Activated CD8-positive, alpha-beta memory T cell treated with anti-CD3 and anti-CD28 coated beads for 36 hours (primary cell): ENCODE results near the gene IGF1R. TPM values are rescaled to one million over a fixed set of nuclear protein-coding genes. Genes with fewer than 3 reads are reported as not detected.

Experiments used
- CTCF ChIA-PET: fragments of 350-600 bp; sonication (Branson Sonifier 250); formaldehyde crosslinking; loops from one replicate; lab custom pipeline; 2021; ENCODE audit warnings: antibody characterized with exemption; lab: Charles Lee
- POLR2A ChIA-PET: fragments of 350-600 bp; sonication (Branson Sonifier 250); formaldehyde crosslinking; loops from one replicate; lab custom pipeline; 2021; ENCODE audit warnings: antibody characterized with exemption; lab: Charles Lee
- total RNA-seq, 2 experiments: library from RNA; stranded (reverse); gene quantifications; one replicate each; pipeline ENCODE4 v1.2.3, GENCODE V29; 2021

Gene IGF1R
- total RNA-seq, 2 experiments from 2014 or later: 10.5 to 11.3 TPM

- ChIA-PET CTCF (no interaction called here), POLR2A (no interaction called here)
Measured at GRCh38 chr15:98826658-98827057, 178.3 kb downstream of the IGF1R start.

- CTCF ChIA-PET: no interaction called here
- POLR2A ChIA-PET: no interaction called here
Measured at GRCh38 chr15:98827217-98827616, 178.9 kb downstream of the IGF1R start.

DNA sequence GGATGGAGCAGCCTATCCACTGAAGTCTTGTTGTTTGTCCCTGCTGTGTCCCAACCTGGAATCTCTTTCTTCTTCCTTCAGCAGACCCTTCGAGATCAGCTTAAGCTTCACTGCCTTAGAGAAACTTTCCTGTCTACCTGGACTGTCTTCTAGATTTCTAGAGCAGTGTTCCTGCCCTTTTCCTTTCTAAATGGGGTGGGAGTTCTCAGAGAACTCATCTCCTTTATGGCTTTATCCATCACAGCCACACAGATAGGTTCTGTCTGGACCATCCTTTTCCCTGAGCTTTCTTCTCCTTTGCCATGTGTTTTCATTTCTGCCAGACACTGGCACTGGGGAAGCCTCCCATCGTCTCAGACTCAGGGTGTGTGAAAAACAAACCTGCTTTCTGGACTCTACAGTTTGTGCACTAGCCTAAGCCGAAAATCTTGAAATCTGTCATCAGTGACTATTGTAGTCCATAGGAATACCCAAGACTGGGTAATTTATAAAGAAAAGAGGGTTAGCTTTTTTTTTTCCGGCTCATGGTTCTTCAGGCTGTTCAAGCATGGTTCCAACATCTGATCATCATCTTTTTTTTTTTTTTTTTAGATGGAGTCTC lies 181.8 kb downstream of the IGF1R start:
- CTCF ChIA-PET: interaction anchor here (0.8 kb wide), 1 partner anchor 21 kb away, joined by 3 read pairs; no protein-coding TSS in a partner anchor
- POLR2A ChIA-PET: no interaction called here

- ChIA-PET CTCF (no interaction called here), POLR2A (no interaction called here)
Measured at GRCh38 chr15:98834976-98835375, 186.6 kb downstream of the IGF1R start.

GRCh38 chr15:98835876-98836275 lies 187.5 kb downstream of the IGF1R start:
- POLR2A ChIA-PET: no interaction called here
- CTCF ChIA-PET: no interaction called here

DNA sequence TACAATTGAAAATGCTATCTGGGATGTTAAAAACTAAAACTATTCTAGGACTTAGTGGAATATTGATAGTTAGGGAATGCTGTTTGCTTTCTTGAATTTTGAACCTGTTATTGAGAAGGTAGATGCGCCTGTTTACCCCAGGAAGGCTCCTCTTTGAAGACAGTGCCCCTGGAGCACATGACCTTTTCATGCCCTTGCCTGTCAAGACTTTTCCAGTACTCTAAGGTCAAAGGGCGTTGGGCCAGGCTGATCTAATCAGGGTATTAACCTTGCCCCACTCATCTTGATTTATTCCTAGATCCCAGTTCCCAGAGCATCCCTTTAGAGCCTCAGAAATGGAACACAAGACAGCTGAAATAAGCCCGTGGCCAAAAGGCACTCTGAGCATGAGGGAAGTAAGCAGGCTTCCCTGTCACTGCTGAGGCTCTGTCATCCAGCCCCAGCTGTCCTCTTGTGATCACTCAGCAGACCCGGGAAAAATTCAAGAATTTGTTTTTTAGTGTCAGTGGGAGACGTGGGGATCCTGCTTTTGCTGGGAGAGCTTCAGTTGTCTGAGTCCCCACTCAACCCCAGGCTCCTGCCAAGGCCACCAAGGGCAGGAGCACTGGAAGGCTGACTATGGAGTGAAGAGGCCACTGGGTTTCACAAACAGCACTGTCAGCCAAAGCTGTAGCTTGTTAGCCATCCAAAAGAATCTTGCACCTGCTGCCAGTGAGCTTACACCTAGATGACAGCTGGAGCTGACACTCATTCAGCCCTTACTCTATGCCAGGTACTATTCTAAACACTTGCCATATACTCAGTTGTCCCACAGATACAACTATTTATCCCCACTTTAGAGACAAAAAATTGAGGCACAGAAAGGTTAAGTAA lies 190.3 kb downstream of the IGF1R start:
- ChIA-PET POLR2A (no interaction called here), CTCF (no interaction called here)

DNA sequence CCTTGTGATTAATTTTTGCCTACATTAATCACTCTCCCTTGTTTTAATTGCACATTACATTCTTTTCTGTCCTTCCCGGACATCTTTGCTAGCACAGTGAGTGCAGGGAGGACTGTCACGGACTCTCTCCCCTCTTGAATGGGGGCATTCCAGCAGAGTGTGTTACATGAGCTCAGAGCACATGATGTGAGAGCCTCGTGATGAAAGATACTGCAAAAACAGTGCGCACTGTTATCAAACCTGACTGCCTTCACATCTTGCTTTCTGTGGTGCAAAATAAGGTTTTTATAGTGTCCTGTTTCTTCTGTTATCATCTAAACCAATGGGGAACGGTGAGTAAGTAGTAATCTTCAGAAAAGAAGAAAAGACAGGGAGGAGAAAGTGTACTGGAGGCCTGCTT lies 191.7 kb downstream of the IGF1R start:
- ChIA-PET POLR2A (no interaction called here), CTCF (no interaction called here)

DNA sequence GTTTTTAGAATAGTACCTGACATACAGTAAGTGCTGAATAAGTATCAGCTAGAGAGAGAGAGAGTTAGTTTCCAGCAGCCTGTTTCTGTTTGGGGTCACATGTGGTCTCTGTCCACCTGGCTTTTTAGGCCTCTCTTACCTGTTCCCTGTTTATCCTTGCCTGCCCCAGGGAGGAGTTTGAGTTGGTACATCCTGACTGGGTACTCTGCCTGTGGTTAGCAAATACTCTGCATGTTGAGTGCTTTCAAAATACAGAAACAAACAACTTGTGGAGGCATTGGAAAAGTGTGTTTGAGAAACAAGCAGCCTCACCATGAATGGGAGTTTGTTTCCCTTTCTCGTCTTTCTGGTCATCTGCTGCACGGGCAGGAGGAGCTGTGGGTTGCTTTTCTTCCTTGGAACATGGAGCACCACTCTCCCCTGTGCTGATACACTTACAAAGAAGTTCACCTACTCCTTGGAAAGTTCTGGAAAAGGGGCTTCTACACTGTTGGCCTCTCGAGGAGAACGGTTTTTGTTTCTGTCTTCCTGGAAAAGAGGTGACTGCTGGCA lies 193.2 kb downstream of the IGF1R start:
- ChIA-PET CTCF (no interaction called here), POLR2A (no interaction called here)

- ChIA-PET POLR2A (no interaction called here), CTCF (no interaction called here)
Measured at GRCh38 chr15:98842192-98842972, 194.0 kb downstream of the IGF1R start.

DNA sequence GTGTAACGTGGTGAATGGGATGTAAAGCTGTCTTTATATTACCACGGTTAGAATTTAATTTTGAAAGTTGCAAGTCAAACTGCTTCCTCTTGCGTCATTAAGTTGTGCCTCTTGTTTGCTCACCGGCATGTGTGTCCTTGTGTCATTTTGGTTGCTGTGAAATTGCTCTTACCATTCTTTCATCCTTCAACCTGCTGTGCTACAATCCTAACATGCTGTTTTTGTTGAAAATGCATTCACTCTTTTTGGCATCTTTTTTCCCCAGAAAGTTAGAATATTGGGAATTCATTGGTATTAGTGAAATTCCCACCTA lies 194.6 kb downstream of the IGF1R start:
- POLR2A ChIA-PET: no interaction called here
- CTCF ChIA-PET: no interaction called here

GRCh38 chr15:98843844-98844243 lies 195.5 kb downstream of the IGF1R start:
- ChIA-PET CTCF (interaction anchor here (0.5 kb wide), 1 partner anchor 38 kb away, joined by 3 read pairs; no protein-coding TSS in a partner anchor), POLR2A (no interaction called here)

DNA sequence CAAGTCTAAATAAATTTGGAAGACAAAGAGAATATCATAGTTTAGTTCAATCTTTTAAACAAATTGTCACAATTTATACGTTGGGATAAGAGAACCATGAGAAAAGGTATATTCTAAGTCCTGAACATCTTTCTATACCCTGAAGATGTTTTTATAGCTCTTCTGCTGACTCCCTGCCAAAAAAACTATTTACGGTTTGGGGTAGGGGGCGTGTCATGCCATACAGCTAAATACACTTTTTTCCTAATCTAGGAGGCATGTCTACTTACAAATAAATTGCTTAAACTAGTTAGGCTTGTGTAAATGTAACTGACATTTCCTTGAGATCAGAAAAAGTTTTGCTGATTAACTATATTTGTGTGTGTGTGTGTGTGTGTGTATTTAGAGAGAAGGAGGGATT lies 195.9 kb downstream of the IGF1R start:
- ChIA-PET CTCF (interaction anchor here (0.5 kb wide), 1 partner anchor 38 kb away, joined by 3 read pairs; no protein-coding TSS in a partner anchor), POLR2A (no interaction called here)

GRCh38 chr15:98845138-98845884 lies 197.0 kb downstream of the IGF1R start:
- CTCF ChIA-PET: no interaction called here
- POLR2A ChIA-PET: no interaction called here

DNA sequence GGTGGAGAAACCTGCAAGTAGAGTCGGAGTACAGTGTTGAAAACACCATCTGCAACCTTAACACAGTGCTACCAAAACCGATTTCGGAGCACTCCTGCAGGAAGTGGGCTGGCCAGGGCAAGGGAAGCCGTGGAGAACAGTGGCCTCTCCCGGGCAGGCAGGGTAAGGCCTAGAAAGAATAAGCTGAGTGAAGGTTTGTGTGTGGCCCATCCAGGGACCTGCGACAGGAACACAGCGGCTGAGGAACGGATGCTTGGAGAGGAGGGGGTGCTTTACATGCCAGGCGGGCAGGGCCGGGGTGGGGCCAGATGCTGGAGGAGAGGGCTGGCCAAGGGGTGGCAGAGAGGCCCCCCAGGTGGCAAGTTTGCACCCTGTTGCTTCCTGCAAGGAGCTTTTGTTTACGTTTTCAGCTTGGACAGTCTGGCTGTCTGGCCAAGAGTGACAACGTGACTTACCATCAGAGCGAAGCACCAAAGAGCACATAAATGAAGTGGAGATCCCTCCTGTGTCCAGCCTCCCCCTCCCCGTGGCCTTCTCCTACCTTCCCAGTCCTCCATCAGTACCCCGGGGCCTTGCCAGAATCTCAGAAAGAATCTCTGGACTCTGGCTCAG lies 202.7 kb downstream of the IGF1R start:
- ChIA-PET CTCF (interaction anchor here (1.0 to 1.3 kb wide), 3 partner anchors 21 to 191 kb away, joined by 3 to 4 read pairs (median 3); no protein-coding TSS in a partner anchor), POLR2A (no interaction called here)

DNA sequence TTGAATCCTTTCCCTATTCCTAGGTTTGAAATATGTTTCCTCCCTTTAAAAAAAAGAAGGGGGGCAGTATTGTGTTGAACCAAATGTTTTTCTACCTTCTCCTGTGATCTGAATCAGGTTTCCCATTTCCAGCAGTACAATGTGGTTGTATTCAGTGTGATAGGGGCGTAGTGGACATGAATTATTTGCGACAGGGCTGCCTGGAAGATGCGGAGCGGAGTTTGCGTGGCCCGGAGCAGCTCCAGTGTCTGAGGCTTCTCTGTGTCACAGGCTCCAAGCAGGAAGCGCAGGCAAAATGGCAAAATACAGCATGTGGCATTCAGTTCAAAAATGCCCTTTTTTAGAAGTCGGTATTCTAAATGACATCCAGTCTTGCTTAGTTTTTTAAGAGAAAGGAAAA lies 204.8 kb downstream of the IGF1R start:
- ChIA-PET POLR2A (no interaction called here), CTCF (no interaction called here)

GRCh38 chr15:98853617-98854420 lies 205.5 kb downstream of the IGF1R start:
- POLR2A ChIA-PET: no interaction called here
- CTCF ChIA-PET: no interaction called here

DNA sequence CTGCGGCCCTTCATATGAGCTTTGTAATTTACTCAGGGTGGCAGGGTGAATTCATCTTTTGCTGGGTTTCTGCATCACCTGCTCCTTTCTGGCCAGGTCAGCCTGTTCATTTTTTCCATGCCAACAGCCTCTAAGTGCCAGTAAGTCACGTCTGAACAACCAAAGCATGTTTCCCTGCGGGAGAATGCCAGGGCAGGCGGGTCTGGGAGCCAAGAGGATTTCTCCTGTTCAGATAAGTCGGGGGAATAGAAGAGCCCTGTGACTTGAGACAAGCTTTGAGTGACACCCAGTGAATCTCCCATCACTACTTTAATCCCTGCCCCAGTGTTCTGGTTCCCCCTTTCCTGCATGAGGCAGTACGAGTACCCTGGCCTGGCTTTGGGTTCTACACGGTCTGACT lies 206.2 kb downstream of the IGF1R start:
- ChIA-PET CTCF (interaction anchor here (1.1 kb wide), 1 partner anchor 28 kb away, joined by 3 read pairs; no protein-coding TSS in a partner anchor), POLR2A (no interaction called here)
